Activated B cell treated with CpG ODN at 0.5 μM for 24 hours (primary cell): ENCODE measurements around the gene TAF6. TPM values are rescaled to one million over a fixed set of nuclear protein-coding genes. Genes with fewer than 3 reads are reported as not detected.
A peak's percentile ranks its signal among the peaks of the same experiment; 100 is the strongest.

Experiments
- ATAC-seq: fragments of 200-7000 bp; cut with Tn5 transposase; one replicate; pipeline ENCODE4 v1.10.0; 2021; ENCODE audit warnings: low read depth, mild to moderate bottlenecking, moderate library complexity
- CTCF ChIA-PET: fragments of 350-600 bp; sonication (Branson Sonifier 250); formaldehyde crosslinking; loops from one replicate; lab custom pipeline; 2021; ENCODE audit warnings: antibody characterized with exemption; lab: Charles Lee
- POLR2A ChIA-PET: fragments of 350-600 bp; sonication (Branson Sonifier 250); formaldehyde crosslinking; loops from one replicate; lab custom pipeline; 2021; ENCODE audit warnings: antibody characterized with exemption; lab: Charles Lee
- DNase-seq: peaks from one replicate; pipeline ENCODE4 v3.0.0; 2022
- H3K27ac Mint-ChIP-seq: one replicate; pipeline ENCODE4 v1.8.0; 2020; ENCODE audit warnings: mixed read lengths
- H3K27me3 Mint-ChIP-seq: one replicate; pipeline ENCODE4 v1.8.0; 2021; ENCODE audit warnings: mixed read lengths
- H3K36me3 Mint-ChIP-seq: one replicate; pipeline ENCODE4 v1.8.0; 2021; ENCODE audit warnings: low read depth, mixed read lengths
- H3K4me1 Mint-ChIP-seq: one replicate; pipeline ENCODE4 v1.8.0; 2021; ENCODE audit warnings: mixed read lengths
- H3K4me3 Mint-ChIP-seq: one replicate; pipeline ENCODE4 v1.8.0; 2020; ENCODE audit warnings: mild to moderate bottlenecking, mixed read lengths
- H3K9me3 Mint-ChIP-seq: one replicate; pipeline ENCODE4 v1.8.0; 2020; ENCODE audit warnings: mixed read lengths
- intact Hi-C: fragments of 100-400 bp; cut with micrococcal nuclease; formaldehyde crosslinking; loops from one replicate; pipeline ENCODE4 v1.15.1; 2024
- total RNA-seq: library from RNA; stranded (reverse); gene quantifications from 2 replicates; pipeline ENCODE4 v1.2.3, GENCODE V29; 2022
- TF ChIP-seq, protein P1 (sequence below): fragments of 200-600 bp; IDR thresholded peaks from one replicate; pipeline ENCODE4 v1.8.0; 2022; ENCODE audit warnings: antibody characterized with exemption, mild to moderate bottlenecking

TAF6 gene
- total RNA-seq, 1 donor from 2014 or later: 54.9 TPM

DNA sequence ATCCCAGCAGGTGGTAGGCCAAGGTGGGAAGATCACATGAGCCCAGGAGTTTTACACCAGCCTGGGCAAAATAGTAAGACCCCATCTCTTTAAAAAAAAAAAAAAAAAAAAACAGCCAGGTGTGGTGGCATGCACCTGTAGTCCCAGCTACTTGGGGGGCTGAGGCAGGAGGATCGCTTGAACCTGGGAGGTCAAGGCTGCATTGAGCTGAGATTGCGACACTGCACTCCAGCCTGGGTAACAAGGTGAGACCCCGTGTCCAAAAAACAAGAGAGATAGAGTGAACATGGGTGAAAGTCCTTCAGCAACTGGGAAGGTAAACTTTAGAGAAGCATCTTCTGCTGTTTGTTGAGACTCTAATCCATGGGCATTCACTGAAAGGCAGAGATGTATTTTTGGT is 23.3 kb upstream of the TAF6 start:
- Mint-ChIP-seq H3K36me3 (no peaks in the 10 kb centered on the region), H3K27me3 (no peaks in the 10 kb centered on the region), H3K27ac (no peak overlapping the region), H3K4me1 (peaks cover 25% of the 10 kb centered on the region), H3K9me3 (no peaks in the 10 kb centered on the region), H3K4me3 (no peak overlapping the region)
- TF ChIP-seq, protein P1, sequence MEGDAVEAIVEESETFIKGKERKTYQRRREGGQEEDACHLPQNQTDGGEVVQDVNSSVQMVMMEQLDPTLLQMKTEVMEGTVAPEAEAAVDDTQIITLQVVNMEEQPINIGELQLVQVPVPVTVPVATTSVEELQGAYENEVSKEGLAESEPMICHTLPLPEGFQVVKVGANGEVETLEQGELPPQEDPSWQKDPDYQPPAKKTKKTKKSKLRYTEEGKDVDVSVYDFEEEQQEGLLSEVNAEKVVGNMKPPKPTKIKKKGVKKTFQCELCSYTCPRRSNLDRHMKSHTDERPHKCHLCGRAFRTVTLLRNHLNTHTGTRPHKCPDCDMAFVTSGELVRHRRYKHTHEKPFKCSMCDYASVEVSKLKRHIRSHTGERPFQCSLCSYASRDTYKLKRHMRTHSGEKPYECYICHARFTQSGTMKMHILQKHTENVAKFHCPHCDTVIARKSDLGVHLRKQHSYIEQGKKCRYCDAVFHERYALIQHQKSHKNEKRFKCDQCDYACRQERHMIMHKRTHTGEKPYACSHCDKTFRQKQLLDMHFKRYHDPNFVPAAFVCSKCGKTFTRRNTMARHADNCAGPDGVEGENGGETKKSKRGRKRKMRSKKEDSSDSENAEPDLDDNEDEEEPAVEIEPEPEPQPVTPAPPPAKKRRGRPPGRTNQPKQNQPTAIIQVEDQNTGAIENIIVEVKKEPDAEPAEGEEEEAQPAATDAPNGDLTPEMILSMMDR: no peak
- ChIA-PET POLR2A (no interaction called here), CTCF (interaction anchor here (0.7 kb wide), 1 partner anchor 9 kb away, joined by 3 read pairs; no protein-coding TSS in a partner anchor)
- DNase-seq: no peak
- no peak for ATAC-seq
- intact Hi-C loops: no loop called here

DNA sequence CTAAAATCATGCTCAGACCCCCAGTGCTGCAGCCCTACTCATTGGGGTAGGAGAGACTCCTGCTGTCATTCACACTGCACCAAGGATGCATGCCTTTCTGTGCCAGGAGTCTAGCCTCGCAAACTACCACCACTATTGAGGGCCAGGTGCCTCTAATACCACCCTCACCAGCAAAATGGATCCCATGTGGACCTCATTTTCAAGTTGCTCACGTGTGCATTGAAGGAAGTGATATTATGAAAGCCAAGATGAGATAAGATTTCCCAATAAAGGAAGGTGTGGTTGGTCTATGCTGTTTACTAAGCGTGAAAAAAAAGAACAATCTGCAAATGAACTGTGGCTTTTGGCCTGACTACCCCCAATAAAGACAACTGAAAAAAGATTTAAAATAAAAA is 22.4 kb upstream of the TAF6 start:
- no peak overlapping the region for H3K27ac Mint-ChIP-seq
- DNase-seq (no peak), ATAC-seq (no peak)
- TF ChIP-seq, protein P1: no peak
- intact Hi-C loops: no loop called here
- no peaks in the 10 kb centered on the region for H3K27me3 Mint-ChIP-seq
- POLR2A ChIA-PET: no interaction called here
- CTCF ChIA-PET: interaction anchor here (1.4 kb wide), 1 partner anchor 11 kb away, joined by 3 read pairs; no protein-coding TSS in a partner anchor
- no peaks in the 10 kb centered on the region for H3K9me3 Mint-ChIP-seq
- peaks cover 25% of the 10 kb centered on the region for H3K4me1 Mint-ChIP-seq
- H3K4me3 Mint-ChIP-seq: no peak overlapping the region
- no peaks in the 10 kb centered on the region for H3K36me3 Mint-ChIP-seq

DNA sequence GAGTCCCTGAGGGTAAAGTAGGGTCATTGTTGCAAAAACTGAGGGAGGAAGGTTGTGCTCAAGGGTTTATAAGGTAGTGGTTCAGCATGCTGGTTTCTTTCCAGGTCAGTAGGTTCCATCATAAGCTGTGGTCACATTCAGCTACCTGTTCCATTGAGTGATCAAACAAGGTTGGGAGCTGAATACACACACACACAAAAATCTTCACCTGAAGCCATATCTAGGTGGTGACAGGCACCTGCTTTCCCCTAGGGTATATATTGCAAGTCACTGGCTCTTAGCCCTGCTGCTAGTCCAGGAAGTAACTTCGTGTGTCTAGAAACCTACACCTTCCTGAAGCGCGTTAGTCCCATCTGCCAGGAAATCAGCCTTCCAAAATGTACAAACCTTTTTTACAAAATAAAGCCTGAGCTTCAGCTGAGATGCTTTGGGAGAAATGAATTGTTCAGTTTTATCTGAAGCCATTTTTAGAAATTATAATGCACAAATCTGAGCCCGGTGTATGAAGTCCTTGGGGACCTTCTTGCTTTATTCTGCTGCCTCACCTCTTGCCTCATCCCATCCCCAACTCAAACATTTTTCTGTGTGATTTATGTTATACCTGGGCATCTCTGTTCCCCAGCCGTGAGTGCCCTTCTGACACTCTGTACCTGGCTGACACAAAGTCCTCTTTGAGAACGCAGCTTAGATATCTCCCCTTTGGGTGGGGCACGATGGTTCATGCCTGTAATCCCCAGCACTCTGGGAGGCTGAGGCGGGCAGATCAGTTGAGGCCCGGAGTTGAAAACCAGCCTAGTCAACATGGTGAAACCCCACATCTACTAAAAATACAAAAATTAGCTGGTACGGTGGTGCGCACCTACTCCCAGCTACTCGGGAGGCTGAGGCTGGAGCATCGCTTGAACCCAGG is 18.9 kb upstream of the TAF6 start:
- peak; percentile 81 for ATAC-seq
- POLR2A ChIA-PET: interaction anchor here (0.6 to 2.1 kb wide), 9 partner anchors 10 to 344 kb away, joined by 3 to 16 read pairs (median 4); partner anchors contain the start of genes AP4M1, LAMTOR4 and MEPCE
- no peaks in the 10 kb centered on the region for H3K27me3 Mint-ChIP-seq

DNA sequence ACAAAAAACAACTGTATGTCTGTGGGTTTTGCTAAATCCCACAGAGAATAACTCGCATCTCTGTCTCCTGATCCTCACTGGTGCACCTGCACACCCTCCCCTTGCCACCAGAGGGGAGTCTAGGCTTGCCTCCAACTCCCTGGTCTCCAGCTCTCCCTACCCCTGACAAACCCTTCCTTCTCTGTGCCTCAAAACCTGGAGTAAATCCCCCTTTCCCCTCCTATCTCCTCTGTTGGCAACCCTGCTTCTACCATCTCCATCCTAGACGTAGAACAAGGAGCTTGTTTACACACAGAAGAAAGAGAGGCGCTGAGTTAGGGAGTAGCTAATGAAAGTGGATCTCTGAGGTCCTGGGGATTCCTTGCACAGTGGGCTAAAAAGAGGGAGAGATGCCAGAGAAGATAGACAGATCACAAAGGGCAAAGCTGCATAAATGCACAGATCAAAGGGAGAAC is 13.6 kb upstream of the TAF6 start:
- TF ChIP-seq, protein P1: peak; percentile 92
- H3K36me3 Mint-ChIP-seq: no peaks in the 10 kb centered on the region
- no peak overlapping the region for H3K4me3 Mint-ChIP-seq
- no peaks in the 10 kb centered on the region for H3K9me3 Mint-ChIP-seq
- intact Hi-C loops: loop anchor here (1.0 kb wide), 5 partner anchors 58 to 318 kb away; no protein-coding TSS in a partner anchor
- peak; percentile 50 for DNase-seq
- ChIA-PET POLR2A (interaction anchor here (0.6 to 1.8 kb wide), 9 partner anchors 16 to 318 kb away, joined by 3 to 10 read pairs (median 4); partner anchors contain the start of genes LAMTOR4 and PVRIG), CTCF (interaction anchor here (0.6 to 4.6 kb wide), 32 partner anchors 12 to 329 kb away, joined by 3 to 45 read pairs (median 4); partner anchors contain the start of genes AP4M1, GPC2, LAMTOR4 and MCM7)
- no peaks in the 10 kb centered on the region for H3K27me3 Mint-ChIP-seq
- ATAC-seq: peak; percentile 89
- no peak overlapping the region for H3K27ac Mint-ChIP-seq
- peaks cover 18% of the 10 kb centered on the region for H3K4me1 Mint-ChIP-seq

More for the DNA sequence above, 18.9 kb upstream of the TAF6 start:
- H3K4me1 Mint-ChIP-seq: peaks cover 25% of the 10 kb centered on the region
- H3K4me3 Mint-ChIP-seq: peak overlapping the region; percentile 32
- H3K9me3 Mint-ChIP-seq: no peaks in the 10 kb centered on the region
- H3K36me3 Mint-ChIP-seq: no peaks in the 10 kb centered on the region
- TF ChIP-seq, protein P1: no peak
- peak overlapping the region; percentile 68 for H3K27ac Mint-ChIP-seq
- CTCF ChIA-PET: interaction anchor here (1.4 to 1.6 kb wide), 2 partner anchors 9 to 84 kb away, joined by 3 read pairs; no protein-coding TSS in a partner anchor
- DNase-seq: no peak
- intact Hi-C loops: loop anchor here (1.0 to 2.0 kb wide), 2 partner anchors 10 to 21 kb away; partner anchors contain the start of genes LAMTOR4 and TRAPPC14
